Mesenchymal stem cell (in vitro differentiated cells and primary cell): ENCODE measurements around the gene GTF2I.

ENCODE experiments used
- DNase-seq: peaks from one replicate; pipeline ENCODE4 v3.0.0-alpha.2; 2013
- H2AFZ ChIP-seq: one replicate; pipeline ENCODE4 v1.6.1; 2013; ENCODE audit warnings: low read depth, mild to moderate bottlenecking, control low read depth, inconsistent platforms, low read length, moderate library complexity
- H2AK5ac ChIP-seq: 2 replicates; pipeline ENCODE4 v1.6.1; 2013; ENCODE audit warnings: low read length, moderate library complexity, mild to moderate bottlenecking, inconsistent platforms; ENCODE audit not compliant: severe bottlenecking
- H2BK120ac ChIP-seq: one replicate; pipeline ENCODE4 v1.6.1; 2013; ENCODE audit warnings: low read depth, mild to moderate bottlenecking, inconsistent platforms, low read length, moderate library complexity
- H2BK12ac ChIP-seq, 2 experiments: one replicate each; pipeline ENCODE4 v1.6.1; 2013; ENCODE audit warnings: inconsistent platforms in 2 of 2, low read length in 2 of 2, mild to moderate bottlenecking in 2 of 2, moderate library complexity in 2 of 2, control low read depth in 1 of 2
- H2BK15ac ChIP-seq: one replicate; pipeline ENCODE4 v1.6.1; 2013; ENCODE audit warnings: mild to moderate bottlenecking, low read depth, inconsistent platforms; ENCODE audit not compliant: poor library complexity, severe bottlenecking
- H2BK5ac ChIP-seq: 2 replicates; pipeline ENCODE4 v1.6.1; 2013; ENCODE audit warnings: low read depth, mild to moderate bottlenecking, low read length, control low read depth, inconsistent platforms; ENCODE audit not compliant: poor library complexity, severe bottlenecking
- H3K14ac ChIP-seq, 2 experiments: one replicate each; pipeline ENCODE4 v1.6.1; 2013; ENCODE audit warnings: inconsistent platforms in 2 of 2, low read length in 2 of 2, control low read depth in 1 of 2, mild to moderate bottlenecking in 1 of 2, moderate library complexity in 1 of 2
- H3K18ac ChIP-seq, 2 experiments: one replicate each; pipeline ENCODE4 v1.6.1; 2013; ENCODE audit warnings: inconsistent platforms in 2 of 2, low read length in 2 of 2, control low read depth in 1 of 2, low read depth in 1 of 2, mild to moderate bottlenecking in 1 of 2
- H3K23ac ChIP-seq, 2 experiments: one replicate each; pipeline ENCODE4 v1.6.1; 2013; ENCODE audit warnings: inconsistent platforms in 2 of 2, low read length in 2 of 2, mild to moderate bottlenecking in 2 of 2, moderate library complexity in 2 of 2, control low read depth in 1 of 2
- H3K27ac ChIP-seq: 2 replicates; pipeline ENCODE4 v1.5.1; 2013; ENCODE audit warnings: mild to moderate bottlenecking, moderate library complexity, low read length, control low read depth, inconsistent platforms; ENCODE audit not compliant: poor library complexity, severe bottlenecking
- H3K27me3 ChIP-seq, 2 experiments: 2 replicates each; pipeline versions ENCODE4 v1.6.1 to v1.7.0; 2013; ENCODE audit warnings: low read length in 2 of 2, mild to moderate bottlenecking in 2 of 2, moderate library complexity in 2 of 2, control low read depth in 1 of 2, inconsistent platforms in 1 of 2; ENCODE audit not compliant: control insufficient read depth in 1 of 2, insufficient read depth in 1 of 2
- H3K36me3 ChIP-seq, 2 experiments: 2 replicates each; pipeline versions ENCODE4 v1.6.1 to v1.7.0; 2013; ENCODE audit warnings: low read length in 2 of 2, control low read depth in 1 of 2, inconsistent platforms in 1 of 2, low read depth in 1 of 2, mild to moderate bottlenecking in 1 of 2; ENCODE audit not compliant: insufficient read depth in 2 of 2, control insufficient read depth in 1 of 2
- H3K4ac ChIP-seq, 2 experiments: one replicate each; pipeline ENCODE4 v1.6.1; 2013; ENCODE audit warnings: inconsistent platforms in 2 of 2, low read length in 2 of 2, mild to moderate bottlenecking in 2 of 2, moderate library complexity in 2 of 2, control low read depth in 1 of 2, low read depth in 1 of 2
- H3K4me1 ChIP-seq: 2 replicates; pipeline ENCODE4 v1.6.1; 2013; ENCODE audit warnings: low read depth, low read length, control low read depth; ENCODE audit not compliant: control insufficient read depth, insufficient read depth
- H3K4me2 ChIP-seq: 2 replicates; pipeline ENCODE4 v1.6.1; 2013; ENCODE audit warnings: low read length, mild to moderate bottlenecking, inconsistent platforms; ENCODE audit not compliant: poor library complexity, severe bottlenecking
- H3K4me3 ChIP-seq, 2 experiments: 2 replicates each; pipeline versions ENCODE4 v1.5.1 to v1.7.0; 2013; ENCODE audit warnings: low read length in 2 of 2, mild to moderate bottlenecking in 2 of 2, control low read depth in 1 of 2, low read depth in 1 of 2; ENCODE audit not compliant: insufficient read depth in 1 of 2
- H3K79me1 ChIP-seq: replicated peaks from 2 replicates; pipeline ENCODE4 v1.6.1; 2013; ENCODE audit warnings: mild to moderate bottlenecking, control low read depth, low read length, inconsistent platforms; ENCODE audit not compliant: poor library complexity, severe bottlenecking
- H3K9ac ChIP-seq: 2 replicates; pipeline ENCODE4 v1.7.0; 2013; ENCODE audit warnings: mild to moderate bottlenecking, low read length, moderate library complexity
- H3K9me3 ChIP-seq: 2 replicates; pipeline ENCODE4 v1.7.0; 2013; ENCODE audit warnings: mild to moderate bottlenecking, low read length; ENCODE audit not compliant: control insufficient read depth
- H4K8ac ChIP-seq: one replicate; pipeline ENCODE4 v1.6.1; 2013; ENCODE audit warnings: inconsistent platforms, mild to moderate bottlenecking, low read length, moderate library complexity
- H4K91ac ChIP-seq: one replicate; pipeline ENCODE4 v1.6.1; 2013; ENCODE audit warnings: mild to moderate bottlenecking, low read length, inconsistent platforms
- WGBS: methylation state at CpG from one replicate; pipeline ENCODE4 v1.1.7; 2013; ENCODE audit warnings: mixed read lengths; 5-methylcytosine and 5-hydroxymethylcytosine counted together

The GTF2I gene

GRCh38 chr7:74682829-74683228 lies 25.3 kb downstream of the GTF2I start:
- Histone ChIP-seq H2BK5ac (no peak overlapping the region), H2AK5ac (no peak overlapping the region), H4K91ac (no peak overlapping the region), H2BK12ac (no peak overlapping the region), H3K18ac (no peak overlapping the region), H3K27ac (no peak overlapping the region), H3K23ac (no peak overlapping the region), H2BK15ac (no peak overlapping the region), H3K4me1 (peaks cover 1% of the 10 kb centered on the region), H3K4me2 (no peak overlapping the region), H3K9me3 (no peaks in the 10 kb centered on the region), H3K36me3 (peaks cover 19% of the 10 kb centered on the region in 2 experiments), H2BK120ac (no peak overlapping the region), H2AFZ (no peak overlapping the region), H3K27me3 (no peaks in the 10 kb centered on the region), H4K8ac (no peak overlapping the region), H3K14ac (no peak overlapping the region), H3K4me3 (no peak overlapping the region), H3K79me1 (peaks cover 6% of the 10 kb centered on the region), H3K9ac (no peak overlapping the region), H3K4ac (no peak overlapping the region)
- no peak for DNase-seq
- 97% methylated on average over 2 of the region's 3 CpGs for WGBS

- Histone ChIP-seq H2BK15ac (no peak overlapping the region), H3K9me3 (no peaks in the 10 kb centered on the region), H4K8ac (no peak overlapping the region), H2BK120ac (no peak overlapping the region), H2AFZ (no peak overlapping the region), H3K4me3 (no peak overlapping the region), H3K27me3 (no peaks in the 10 kb centered on the region), H4K91ac (no peak overlapping the region), H3K27ac (no peak overlapping the region), H3K14ac (no peak overlapping the region), H3K9ac (no peak overlapping the region), H3K4me1 (peaks cover 1% of the 10 kb centered on the region), H3K79me1 (peaks cover 6% of the 10 kb centered on the region), H3K36me3 (peaks cover 13 to 17% of the 10 kb centered on the region in 2 experiments), H3K18ac (no peak overlapping the region), H3K4ac (no peak overlapping the region), H2AK5ac (no peak overlapping the region), H2BK12ac (no peak overlapping the region), H2BK5ac (no peak overlapping the region), H3K4me2 (no peak overlapping the region), H3K23ac (no peak overlapping the region)
- DNase-seq, result no peak
- 100% methylated on average over 5 of the region's 5 CpGs for WGBS
Observed at GRCh38 chr7:74683799-74684198, 26.3 kb downstream of the GTF2I start.

GRCh38 chr7:74684473-74684872 lies 27.0 kb downstream of the GTF2I start:
- H4K8ac ChIP-seq, result no peak overlapping the region
- WGBS, result 90% methylated on average over 11 of the region's 11 CpGs
- no peak overlapping the region for H2AK5ac ChIP-seq
- no peak overlapping the region for H3K4ac ChIP-seq
- no peaks in the 10 kb centered on the region for H3K9me3 ChIP-seq
- peaks cover 8% of the 10 kb centered on the region for H3K79me1 ChIP-seq
- H4K91ac ChIP-seq, result no peak overlapping the region
- no peak overlapping the region for H3K9ac ChIP-seq
- H3K4me1 ChIP-seq, result peaks cover 1% of the 10 kb centered on the region
- no peak overlapping the region for H3K23ac ChIP-seq
- H2BK120ac ChIP-seq, result no peak overlapping the region
- H3K4me3 ChIP-seq, result no peak overlapping the region
- no peak overlapping the region for H3K4me2 ChIP-seq
- H2BK5ac ChIP-seq, result no peak overlapping the region
- H3K27me3 ChIP-seq, result no peaks in the 10 kb centered on the region
- H3K27ac ChIP-seq, result no peak overlapping the region
- H3K18ac ChIP-seq, result no peak overlapping the region
- H2BK12ac ChIP-seq, result no peak overlapping the region
- peaks cover 13 to 21% of the 10 kb centered on the region in 2 experiments for H3K36me3 ChIP-seq
- no peak overlapping the region for H2AFZ ChIP-seq
- no peak overlapping the region for H2BK15ac ChIP-seq
- no peak overlapping the region for H3K14ac ChIP-seq
- no peak for DNase-seq

- Histone ChIP-seq H3K23ac (no peak overlapping the region), H2BK5ac (no peak overlapping the region), H3K9ac (no peak overlapping the region), H3K18ac (no peak overlapping the region), H2AFZ (no peak overlapping the region), H4K91ac (no peak overlapping the region), H4K8ac (no peak overlapping the region), H3K4me2 (no peak overlapping the region), H2AK5ac (no peak overlapping the region), H3K36me3 (peaks cover 16 to 23% of the 10 kb centered on the region in 2 experiments), H3K9me3 (no peaks in the 10 kb centered on the region), H2BK15ac (no peak overlapping the region), H3K4me1 (peaks cover 1% of the 10 kb centered on the region), H3K27ac (no peak overlapping the region), H3K27me3 (no peaks in the 10 kb centered on the region), H3K4ac (no peak overlapping the region), H3K4me3 (no peak overlapping the region), H3K14ac (no peak overlapping the region), H2BK120ac (no peak overlapping the region), H2BK12ac (no peak overlapping the region), H3K79me1 (peaks cover 6% of the 10 kb centered on the region)
- 93% methylated on average over 5 of the region's 5 CpGs for WGBS
- no peak for DNase-seq
Observed at GRCh38 chr7:74684921-74685320, 27.4 kb downstream of the GTF2I start.
